Dermis blood vessel endothelial cell (primary cell): ENCODE results near the gene ARHGAP6. TPM values are rescaled to one million over a fixed set of nuclear protein-coding genes. Genes with fewer than 3 reads are reported as not detected.
A peak's percentile ranks its signal among the peaks of the same experiment; 100 is the strongest.

Experiments used
- DNase-seq: peaks from one replicate; pipeline ENCODE4 v3.0.0; 2010
- total RNA-seq: library from RNA; depleted of rRNA; stranded (reverse); fragments of >200 nt; gene quantifications from 2 replicates; pipeline ENCODE4 v1.2.3, GENCODE V29; 2014

Gene ARHGAP6
- total RNA-seq, 1 donor from 2014 or later: 0.17 TPM

GRCh38 chrX:11422525-11422857, 243.2 kb downstream of the ARHGAP6 start:
- no peak for DNase-seq

- no peak for DNase-seq
Observed at GRCh38 chrX:11421805-11422524, 243.8 kb downstream of the ARHGAP6 start.

DNA sequence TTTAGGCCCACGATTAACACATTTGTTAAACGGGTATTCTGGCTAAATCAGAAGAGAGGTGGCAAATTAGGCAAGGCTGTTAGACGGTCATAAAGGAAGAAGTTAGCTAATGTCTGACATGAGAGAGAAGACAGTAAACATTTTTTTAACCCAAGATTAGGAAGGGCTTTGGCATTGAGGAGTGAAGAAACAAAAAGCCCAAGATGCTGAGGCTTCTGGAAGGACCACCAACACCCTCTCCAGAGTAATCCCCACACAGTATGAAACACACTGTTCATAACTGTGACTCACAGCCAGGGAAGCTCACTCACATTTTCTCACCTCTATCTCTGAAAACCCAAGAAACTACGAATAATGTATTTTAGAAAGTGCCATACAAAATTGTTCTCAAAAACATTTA, 244.9 kb downstream of the ARHGAP6 start:
- DNase-seq: no peak

- DNase-seq: peak; percentile 9
Observed at GRCh38 chrX:11419102-11419501, 246.6 kb downstream of the ARHGAP6 start.

DNA sequence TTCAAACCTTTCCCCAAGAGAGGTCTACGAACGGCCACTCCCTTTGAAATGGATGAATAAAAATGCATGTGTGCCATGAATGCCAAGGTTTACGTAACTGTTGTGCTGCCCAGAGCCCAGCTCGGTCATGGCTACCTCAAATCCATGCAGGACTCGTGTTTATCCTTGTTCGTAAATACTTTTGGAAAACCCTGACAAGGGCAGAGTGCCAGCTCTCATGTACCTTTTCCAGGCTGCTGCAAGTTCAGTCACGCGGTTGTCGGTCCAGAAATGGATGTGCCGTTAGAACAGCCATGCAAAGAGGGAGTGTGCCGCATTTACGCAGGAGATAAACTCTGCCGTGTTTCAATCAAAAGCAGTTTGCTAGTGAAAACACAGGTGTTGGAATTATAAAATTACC, 249.1 kb downstream of the ARHGAP6 start:
- peak; percentile 7 for DNase-seq

DNA sequence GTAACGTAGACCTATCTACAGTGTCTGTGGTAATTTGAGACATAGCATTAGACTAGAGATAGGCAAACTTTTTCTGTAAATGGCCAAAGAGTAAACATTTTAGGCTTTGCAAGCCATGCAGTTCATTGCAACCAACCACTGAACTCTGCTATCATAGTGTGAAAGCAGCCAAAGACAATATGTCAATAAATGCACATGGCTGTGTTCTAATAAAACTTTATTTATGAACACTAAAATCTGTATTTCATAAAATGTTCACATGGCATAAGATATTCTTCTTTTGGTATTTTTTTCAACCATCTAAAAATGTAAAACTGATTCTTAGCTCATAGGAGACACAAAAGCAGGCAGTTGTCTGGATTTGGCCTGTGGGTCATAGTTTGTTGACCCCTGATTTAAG, 251.6 kb downstream of the ARHGAP6 start:
- no peak for DNase-seq

DNA sequence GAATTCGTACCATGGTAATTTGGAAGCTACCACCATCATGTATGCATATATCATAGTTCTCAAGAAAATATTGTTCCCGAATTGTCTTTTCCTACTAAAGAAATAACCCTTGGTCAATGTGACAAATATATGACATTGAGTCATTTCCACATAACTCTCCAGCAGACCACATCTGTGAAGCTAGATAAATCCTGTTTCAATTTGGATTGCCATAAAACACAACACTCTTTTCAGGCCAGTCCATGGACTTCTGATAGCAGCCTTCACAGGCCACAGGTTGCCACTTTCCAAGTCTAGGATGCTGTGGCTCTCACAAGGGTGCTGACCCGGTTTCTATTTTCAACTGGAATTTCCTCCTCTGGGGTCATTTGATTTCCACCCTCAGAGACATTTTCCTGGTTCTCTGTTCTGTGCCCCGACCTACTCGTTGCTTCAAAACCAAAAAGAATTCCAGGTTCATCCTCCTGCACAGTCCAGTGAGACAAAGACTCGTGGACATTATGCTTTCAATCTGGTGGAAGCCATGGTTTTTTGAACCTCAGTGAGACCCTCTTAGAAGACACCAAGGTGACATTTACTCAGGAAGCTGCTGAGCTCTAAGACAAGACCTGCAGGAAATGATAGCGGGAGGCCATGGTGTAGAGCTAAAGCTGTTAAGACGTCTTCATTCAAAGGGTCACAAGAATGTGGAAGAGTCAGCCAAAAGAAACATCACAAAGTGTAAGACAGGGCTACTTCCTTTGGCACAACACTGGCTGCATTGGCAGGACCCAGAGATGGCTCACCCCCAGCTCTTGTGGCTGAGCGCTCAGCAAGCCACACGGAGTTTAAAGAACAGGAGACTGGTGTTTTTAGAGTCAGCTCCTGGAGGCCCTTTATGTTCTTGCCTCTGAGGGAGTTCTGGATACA, 252.8 kb downstream of the ARHGAP6 start:
- DNase-seq: peak; percentile 58

DNA sequence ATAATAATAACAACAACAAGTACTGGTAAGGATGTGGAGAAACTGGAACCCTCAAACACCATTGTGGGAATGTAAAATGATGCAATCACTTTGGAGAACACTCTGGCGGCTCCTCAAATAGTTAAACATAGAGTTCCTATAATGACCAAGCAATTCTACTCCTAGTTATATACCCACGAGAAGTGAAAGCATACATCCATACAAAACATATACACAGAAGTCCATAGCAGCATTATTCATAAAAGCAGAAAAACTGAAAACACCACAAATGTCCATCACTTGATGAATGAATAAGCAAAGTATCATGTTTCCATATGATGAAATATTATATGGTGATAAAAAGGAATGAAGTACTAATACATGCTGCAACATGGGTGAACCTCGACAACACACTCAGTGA, 255.8 kb downstream of the ARHGAP6 start:
- no peak for DNase-seq

DNA sequence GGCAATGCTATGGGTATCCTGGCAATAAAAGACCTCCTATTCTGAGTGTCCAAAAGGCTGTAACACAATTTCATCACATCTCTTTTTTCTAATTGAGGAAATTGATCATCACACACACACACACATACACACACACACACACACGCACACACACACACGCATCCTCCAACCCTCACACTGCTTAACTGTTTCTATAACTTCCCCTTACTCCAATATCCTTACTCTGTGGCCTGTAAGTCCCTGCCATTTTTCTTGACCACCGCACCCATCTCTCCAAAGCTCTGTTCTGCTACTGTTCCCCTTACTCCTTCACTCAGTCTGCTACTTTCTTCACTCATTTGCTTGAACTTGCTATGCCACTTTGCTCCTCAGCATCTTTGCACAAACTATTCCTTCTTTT, 256.9 kb downstream of the ARHGAP6 start:
- no peak for DNase-seq

GRCh38 chrX:11408109-11408405, 257.7 kb downstream of the ARHGAP6 start:
- DNase-seq: no peak

GRCh38 chrX:11407331-11408108, 258.2 kb downstream of the ARHGAP6 start:
- DNase-seq: no peak

DNA sequence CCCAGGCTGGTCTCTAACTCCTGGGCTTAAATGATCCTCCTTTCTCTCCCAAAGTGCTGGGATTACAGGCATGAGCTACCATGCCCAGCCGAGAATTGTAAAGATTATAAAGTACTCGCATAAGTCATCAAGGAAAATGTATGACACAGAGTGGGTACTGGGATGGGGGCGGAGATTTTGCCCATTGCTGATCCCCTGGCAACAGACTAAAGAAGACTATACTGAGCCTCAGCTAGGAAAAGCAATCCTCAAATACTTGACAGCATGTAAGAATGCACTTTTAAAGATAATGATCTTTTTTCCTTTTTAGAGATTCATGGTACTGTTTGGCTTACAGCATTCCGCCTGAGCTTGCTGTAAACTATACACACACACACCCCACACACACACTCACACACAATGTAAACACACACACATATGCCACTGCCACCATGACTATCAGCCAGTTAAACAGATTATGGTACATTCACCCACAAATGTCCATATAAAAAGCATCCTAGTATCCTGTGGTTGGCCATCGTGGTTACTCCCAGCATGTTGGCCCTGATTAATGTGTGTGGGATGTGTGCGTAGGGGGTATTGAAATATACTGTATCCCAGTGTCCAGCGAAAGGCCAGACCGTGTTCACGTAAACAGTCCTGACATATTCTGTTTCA, 259.5 kb downstream of the ARHGAP6 start:
- no peak for DNase-seq

DNA sequence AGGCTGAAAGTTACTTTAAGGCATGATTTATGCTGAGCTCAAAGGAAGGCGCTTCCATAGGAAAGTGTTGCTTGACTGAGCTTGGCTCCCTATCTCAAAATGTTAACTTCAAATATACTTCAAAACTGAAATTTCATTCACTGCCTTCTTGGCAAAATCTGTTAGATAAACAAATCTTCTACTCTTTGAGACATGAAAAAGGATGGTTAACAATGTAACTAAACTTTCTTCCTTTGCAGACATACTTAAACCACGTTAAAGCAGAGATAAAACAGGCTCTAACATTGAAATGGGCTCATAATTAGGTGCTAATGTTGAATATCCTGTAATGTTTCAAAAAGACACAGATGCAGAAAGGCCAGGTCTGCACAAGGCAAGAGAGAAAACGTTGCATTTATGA, 262.1 kb downstream of the ARHGAP6 start:
- DNase-seq: no peak

DNA sequence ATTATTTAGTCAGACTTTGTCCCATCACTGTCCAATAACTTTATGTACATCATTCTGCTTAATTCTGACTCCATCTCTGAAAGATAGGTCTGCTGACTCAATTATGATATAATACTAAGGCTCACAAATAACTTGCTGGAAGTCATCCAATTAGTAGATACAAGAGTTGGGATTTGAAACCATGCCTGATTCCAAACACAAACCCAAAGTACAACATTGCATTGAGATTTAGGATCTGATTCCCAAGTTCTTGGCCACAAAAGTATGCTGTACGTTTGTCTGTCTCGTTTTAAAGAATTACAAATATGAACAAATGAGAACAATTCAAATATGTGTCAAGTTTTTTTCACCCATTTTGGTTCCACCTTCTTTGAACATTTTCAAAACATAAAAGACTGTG, 263.8 kb downstream of the ARHGAP6 start:
- DNase-seq: no peak

GRCh38 chrX:11399489-11400094, 266.1 kb downstream of the ARHGAP6 start:
- no peak for DNase-seq

DNA sequence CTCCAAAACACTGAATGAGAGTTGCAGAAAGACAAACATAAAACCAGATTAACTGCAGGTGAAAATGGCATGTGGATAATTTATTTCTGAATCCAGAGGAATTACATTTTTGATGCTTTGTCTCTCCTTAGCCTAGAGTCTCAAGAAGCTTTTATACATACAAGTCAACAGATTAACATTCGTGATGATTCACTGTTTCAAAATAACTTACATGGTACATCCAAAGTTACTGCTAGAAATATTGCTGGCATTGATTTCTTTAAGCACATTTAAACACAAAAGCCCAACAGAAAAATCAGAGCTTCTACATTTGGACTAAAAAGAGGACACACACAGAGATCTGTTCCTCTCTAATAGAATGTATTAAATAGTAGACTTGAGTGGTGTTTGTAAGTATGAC, 266.9 kb downstream of the ARHGAP6 start:
- no peak for DNase-seq

GRCh38 chrX:11398139-11398538, 267.6 kb downstream of the ARHGAP6 start:
- DNase-seq: no peak

DNA sequence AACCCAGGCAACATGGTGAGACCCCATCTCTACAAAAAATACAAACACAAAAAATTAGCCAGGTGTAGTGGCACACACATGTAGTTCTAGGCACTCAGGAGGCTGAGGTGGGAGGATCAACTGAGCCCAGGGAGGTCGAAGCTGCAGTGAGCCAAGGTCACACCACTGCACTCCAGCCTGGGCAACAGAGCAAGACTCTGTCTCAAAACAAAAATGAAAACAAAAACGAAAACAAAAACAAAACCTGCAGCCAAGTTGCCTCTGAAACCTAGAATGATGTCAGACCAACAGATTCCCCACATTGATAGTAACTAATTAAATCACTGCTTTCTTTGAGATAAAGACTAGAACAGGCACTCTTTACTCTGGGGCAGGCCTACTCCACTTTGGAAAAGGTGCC, 268.0 kb downstream of the ARHGAP6 start:
- DNase-seq: no peak

DNA sequence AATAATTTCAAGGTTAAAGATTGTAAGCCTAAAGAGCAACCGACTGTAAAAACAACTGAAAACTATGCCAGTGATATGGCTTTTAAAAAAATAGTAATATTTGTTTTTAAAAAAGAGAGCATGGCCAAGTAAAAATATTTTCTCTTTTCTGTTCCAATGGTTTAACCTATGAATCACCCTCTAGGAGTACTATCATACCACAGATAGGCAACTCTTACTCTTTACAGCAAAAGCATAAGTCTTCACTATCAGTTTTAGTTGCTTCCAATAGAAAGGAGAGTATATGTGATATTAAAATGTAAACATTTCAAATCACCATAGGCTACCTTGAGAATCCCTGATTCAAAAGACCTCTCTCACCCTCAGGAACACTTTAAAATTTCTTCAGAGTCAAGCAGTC, 269.9 kb downstream of the ARHGAP6 start:
- no peak for DNase-seq

DNA sequence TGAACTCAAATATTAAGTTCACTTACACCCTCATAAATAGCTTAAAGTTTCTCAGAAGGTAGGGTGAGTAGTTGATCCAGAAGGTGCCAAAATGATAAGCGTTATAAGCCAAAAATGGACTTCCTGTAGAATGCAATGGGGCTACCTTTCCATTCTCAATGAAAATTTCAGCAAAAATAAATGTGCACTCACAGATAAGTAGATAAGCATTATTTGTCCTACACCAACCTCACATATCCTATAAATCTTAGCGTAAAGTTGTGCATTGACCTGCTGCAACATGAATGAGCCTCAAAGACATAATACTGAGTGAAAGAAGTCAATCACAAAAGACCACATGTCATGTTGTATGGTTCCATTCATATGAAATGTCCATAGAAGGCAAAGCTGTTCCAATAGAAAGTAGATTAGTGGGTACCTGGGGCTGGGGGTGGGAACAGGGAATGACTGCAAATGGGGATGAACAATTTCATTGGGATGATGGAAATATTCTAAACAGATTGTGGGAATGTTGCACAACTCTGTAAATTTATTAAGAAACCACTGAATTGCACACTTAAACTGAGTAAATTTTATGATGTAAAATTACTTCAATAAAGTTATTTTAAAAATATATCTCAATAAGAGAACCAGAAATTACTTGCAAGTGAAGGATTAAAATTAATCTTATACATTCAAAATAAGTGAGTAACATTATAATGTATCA, 271.6 kb downstream of the ARHGAP6 start:
- DNase-seq: no peak

DNA sequence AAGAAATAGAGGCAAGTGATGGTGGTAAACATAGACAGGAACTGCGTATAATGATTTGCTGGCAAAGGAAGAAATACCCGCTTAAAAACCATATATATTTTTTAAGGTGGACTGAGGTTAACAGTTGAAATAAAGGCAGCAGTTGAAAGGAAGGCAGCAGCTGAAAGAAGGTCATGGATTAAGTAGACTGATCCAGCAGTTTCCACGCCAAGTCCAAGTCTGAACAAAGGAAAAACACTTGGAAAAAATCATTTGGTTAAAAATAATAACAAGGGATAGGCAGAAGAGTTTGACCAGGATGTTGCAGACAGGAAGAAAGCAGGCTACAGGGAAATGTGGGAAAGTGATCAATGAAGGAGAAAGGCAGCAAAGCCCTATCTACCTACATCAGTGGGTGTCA, 278.9 kb downstream of the ARHGAP6 start:
- DNase-seq: no peak

- DNase-seq: no peak
Observed at GRCh38 chrX:11386001-11386523, 279.7 kb downstream of the ARHGAP6 start.
